IPS-NIHi11 (cell line): ENCODE results near the gene ATRNL1.

ENCODE experiments used
- DNase-seq: peaks from one replicate; pipeline ENCODE4 v3.0.0; 2012; ENCODE audit warnings: mixed read lengths, low spot score

ATRNL1 gene

GRCh38 chr10:115903845-115904244 lies 810.7 kb downstream of the ATRNL1 start:
- no peak for DNase-seq

GRCh38 chr10:115909037-115909436 lies 815.9 kb downstream of the ATRNL1 start:
- no peak for DNase-seq

- DNase-seq = no peak
Observed at GRCh38 chr10:115909962-115910731, 817.0 kb downstream of the ATRNL1 start.

GRCh38 chr10:115914475-115914874 lies 821.3 kb downstream of the ATRNL1 start:
- no peak for DNase-seq

GRCh38 chr10:115915429-115915828 lies 822.3 kb downstream of the ATRNL1 start:
- DNase-seq = no peak

GRCh38 chr10:115918812-115919211 lies 825.6 kb downstream of the ATRNL1 start:
- DNase-seq = no peak

GRCh38 chr10:115921795-115922194 lies 828.6 kb downstream of the ATRNL1 start:
- no peak for DNase-seq

GRCh38 chr10:115931309-115931708 lies 838.1 kb downstream of the ATRNL1 start:
- no peak for DNase-seq

GRCh38 chr10:115932099-115932498 lies 838.9 kb downstream of the ATRNL1 start:
- no peak for DNase-seq

GRCh38 chr10:115933098-115933497 lies 839.9 kb downstream of the ATRNL1 start:
- no peak for DNase-seq

- DNase-seq = no peak
Observed at GRCh38 chr10:115935731-115936130, 842.6 kb downstream of the ATRNL1 start.

- DNase-seq = no peak
Observed at GRCh38 chr10:115936926-115937767, 844.0 kb downstream of the ATRNL1 start.

GRCh38 chr10:115937768-115938056 lies 844.5 kb downstream of the ATRNL1 start:
- DNase-seq = no peak

- no peak for DNase-seq
Observed at GRCh38 chr10:115939101-115939854, 846.1 kb downstream of the ATRNL1 start.

GRCh38 chr10:115941361-115941771 lies 848.2 kb downstream of the ATRNL1 start:
- no peak for DNase-seq

GRCh38 chr10:115942101-115942500 lies 848.9 kb downstream of the ATRNL1 start:
- no peak for DNase-seq

- no peak for DNase-seq
Observed at GRCh38 chr10:115944538-115944937, 851.4 kb downstream of the ATRNL1 start.

- DNase-seq = no peak
Observed at GRCh38 chr10:115945701-115946445, 852.7 kb downstream of the ATRNL1 start.

GRCh38 chr10:115947104-115947503 lies 853.9 kb downstream of the ATRNL1 start:
- DNase-seq = no peak

GRCh38 chr10:115948465-115948864 lies 855.3 kb downstream of the ATRNL1 start:
- DNase-seq = peak; percentile 54

- DNase-seq = no peak
Observed at GRCh38 chr10:115949282-115949844, 856.2 kb downstream of the ATRNL1 start.

- DNase-seq = no peak
Observed at GRCh38 chr10:115950320-115950719, 857.2 kb downstream of the ATRNL1 start.
